IMR-90 (cell line): ENCODE data around the gene TRPC4. TPM values are rescaled to one million over a fixed set of nuclear protein-coding genes. Genes with fewer than 3 reads are reported as not detected.

ENCODE experiments used
- ATAC-seq: fragments of 200-7000 bp; cut with Tn5 transposase; 2 replicates; pipeline ENCODE4 v1.9.1; 2020; ENCODE audit warnings: low read depth, mild to moderate bottlenecking, moderate library complexity
- BruUV-seq: library from RNA; stranded (reverse); fragments of 400-500 nt; replicated peaks from 2 replicates; lab custom pipeline; 2021; lab: Mats Ljungman, UMichigan
- CTCF ChIA-PET: fragments of 300-600 bp; formaldehyde crosslinking; extraction: SDS; loops from one replicate; lab custom pipeline; 2021; ENCODE audit warnings: antibody characterized with exemption; lab: Yijun Ruan, JAX
- POLR2A ChIA-PET: fragments of 300-600 bp; sonication (Branson Sonifier 250); formaldehyde crosslinking; loops from one replicate; lab custom pipeline; 2022; ENCODE audit warnings: antibody characterized with exemption; ENCODE audit not compliant: unreplicated experiment; lab: Charles Lee
- DNase-seq: peaks from one replicate; pipeline ENCODE4 v3.0.0; 2013
- H2AFZ ChIP-seq: replicated peaks from 2 replicates; pipeline ENCODE3; 2013; ENCODE audit warnings: low read length, mild to moderate bottlenecking; ENCODE audit not compliant: poor library complexity
- H2AK5ac ChIP-seq: 2 replicates; pipeline ENCODE4 v1.6.1; 2013; ENCODE audit warnings: low read depth, low read length, inconsistent platforms
- H2AK9ac ChIP-seq: replicated peaks from 2 replicates; pipeline ENCODE3; 2013; ENCODE audit warnings: mild to moderate bottlenecking, low read depth, low read length, moderate library complexity; ENCODE audit not compliant: poor library complexity
- H2BK120ac ChIP-seq: 2 replicates; pipeline ENCODE4 v1.6.1; 2013; ENCODE audit warnings: low read depth, low read length, inconsistent platforms
- H2BK15ac ChIP-seq: 3 replicates; pipeline ENCODE4 v1.6.1; 2013; ENCODE audit warnings: low read depth, low read length, inconsistent platforms
- H2BK20ac ChIP-seq: 2 replicates; pipeline ENCODE4 v1.6.1; 2013; ENCODE audit warnings: low read depth, mild to moderate bottlenecking, inconsistent platforms, low read length, moderate library complexity
- H2BK5ac ChIP-seq: 2 replicates; pipeline ENCODE4 v1.6.1; 2013; ENCODE audit warnings: mild to moderate bottlenecking, low read depth, low read length, inconsistent platforms; ENCODE audit not compliant: poor library complexity, severe bottlenecking
- H3K14ac ChIP-seq: replicated peaks from 2 replicates; pipeline ENCODE4 v1.6.1; 2013; ENCODE audit warnings: low read depth, low read length, inconsistent platforms
- H3K18ac ChIP-seq: 2 replicates; pipeline ENCODE4 v1.6.1; 2013; ENCODE audit warnings: low read depth, low read length, control low read depth
- H3K23ac ChIP-seq: 2 replicates; pipeline ENCODE4 v1.6.1; 2013; ENCODE audit warnings: low read depth, low read length, inconsistent platforms
- H3K27ac ChIP-seq: 2 replicates; pipeline ENCODE4 v1.5.1; 2013; ENCODE audit warnings: mild to moderate bottlenecking, control low read depth, low read length; ENCODE audit not compliant: insufficient read depth
- H3K27me3 ChIP-seq: 2 replicates; pipeline ENCODE4 v1.6.1; 2013; ENCODE audit warnings: low read length; ENCODE audit not compliant: control insufficient read depth, insufficient read depth
- H3K36me3 ChIP-seq: 2 replicates; pipeline ENCODE4 v1.6.1; 2013; ENCODE audit warnings: low read length, mixed read lengths; ENCODE audit not compliant: control insufficient read depth, insufficient read depth
- H3K4ac ChIP-seq: 2 replicates; pipeline ENCODE4 v1.6.1; 2013; ENCODE audit warnings: low read depth, low read length, inconsistent platforms
- H3K4me1 ChIP-seq: 2 replicates; pipeline ENCODE4 v1.6.1; 2013; ENCODE audit warnings: low read length, mixed read lengths; ENCODE audit not compliant: control insufficient read depth, insufficient read depth
- H3K4me2 ChIP-seq: 2 replicates; pipeline ENCODE4 v1.6.1; 2013; ENCODE audit warnings: low read depth, mild to moderate bottlenecking, control low read depth, low read length, moderate library complexity
- H3K4me3 ChIP-seq: 2 replicates; pipeline ENCODE4 v1.5.1; 2013; ENCODE audit warnings: low read depth, mild to moderate bottlenecking, control low read depth, low read length, moderate library complexity; ENCODE audit not compliant: insufficient read depth
- H3K56ac ChIP-seq: 2 replicates; pipeline ENCODE4 v1.6.1; 2013; ENCODE audit warnings: low read length, inconsistent platforms; ENCODE audit not compliant: insufficient read depth; ENCODE audit errors: extremely low read depth
- H3K79me1 ChIP-seq, 2 experiments: 2 replicates each; pipeline ENCODE4 v1.6.1; 2013; ENCODE audit warnings: low read length in 2 of 2, inconsistent platforms in 1 of 2, low read depth in 1 of 2
- H3K9ac ChIP-seq: 2 replicates; pipeline ENCODE4 v1.6.1; 2013; ENCODE audit warnings: low read depth, low read length, control low read depth
- H3K9me1 ChIP-seq: 2 replicates; pipeline ENCODE4 v1.6.1; 2013; ENCODE audit warnings: low read length, inconsistent platforms; ENCODE audit not compliant: insufficient read depth
- H3K9me3 ChIP-seq: 2 replicates; pipeline ENCODE4 v1.6.1; 2013; ENCODE audit warnings: low read length; ENCODE audit not compliant: control insufficient read depth, insufficient read depth
- H4K20me1 ChIP-seq: 2 replicates; pipeline ENCODE4 v1.6.1; 2013; ENCODE audit warnings: low read length, inconsistent platforms; ENCODE audit not compliant: insufficient read depth
- H4K5ac ChIP-seq: 2 replicates; pipeline ENCODE4 v1.6.1; 2013; ENCODE audit warnings: mild to moderate bottlenecking, low read depth, low read length, control low read depth
- H4K8ac ChIP-seq, 2 experiments: 2 replicates each; pipeline ENCODE4 v1.6.1; 2013; ENCODE audit warnings: low read depth in 2 of 2, low read length in 2 of 2, control low read depth in 1 of 2, inconsistent platforms in 1 of 2
- H4K91ac ChIP-seq: 2 replicates; pipeline ENCODE4 v1.6.1; 2013; ENCODE audit warnings: low read depth, low read length, inconsistent platforms; ENCODE audit not compliant: insufficient read depth
- BHLHE40 ChIP-seq: fragments of 150-350 bp; IDR thresholded peaks from 2 replicates; pipeline ENCODE4 v1.6.1; 2016; ENCODE audit warnings: mild to moderate bottlenecking, low read depth, low read length
- CEBPB ChIP-seq: IDR thresholded peaks from 2 replicates; pipeline ENCODE4 v1.6.1; 2012; ENCODE audit warnings: low read depth, low read length, improper control_type of control experiment
- CHD1 ChIP-seq: IDR thresholded peaks from 2 replicates; pipeline ENCODE4 v1.6.1; 2012; ENCODE audit warnings: low read depth, low read length, improper control_type of control experiment
- MAFK ChIP-seq: IDR thresholded peaks from 2 replicates; pipeline ENCODE4 v1.6.1; 2012; ENCODE audit warnings: low read depth, low read length, improper control_type of control experiment
- MXI1 ChIP-seq: IDR thresholded peaks from 2 replicates; pipeline ENCODE4 v1.6.1; 2012; ENCODE audit warnings: low read depth, mild to moderate bottlenecking, low read length, moderate library complexity, borderline replicate concordance
- NFE2L2 ChIP-seq: fragments of 150-350 bp; IDR thresholded peaks from 2 replicates; pipeline ENCODE4 v1.6.1; 2016; ENCODE audit warnings: low read depth, mild to moderate bottlenecking, low read length
- POLR2A ChIP-seq: IDR thresholded peaks from 2 replicates; pipeline ENCODE4 v1.6.1; 2012; ENCODE audit warnings: mild to moderate bottlenecking, low read depth, low read length
- RAD21 ChIP-seq: IDR thresholded peaks from 2 replicates; pipeline ENCODE4 v1.6.1; 2012; ENCODE audit warnings: low read length, improper control_type of control experiment
- RCOR1 ChIP-seq: IDR thresholded peaks from 2 replicates; pipeline ENCODE4 v1.6.1; 2012; ENCODE audit warnings: mild to moderate bottlenecking, low read length, improper control_type of control experiment; ENCODE audit not compliant: insufficient replicate concordance
- RFX5 ChIP-seq: IDR thresholded peaks from 2 replicates; pipeline ENCODE4 v1.8.0; 2012; ENCODE audit warnings: low read depth, mild to moderate bottlenecking, low read length, moderate library complexity
- SMC3 ChIP-seq: fragments of 150-350 bp; IDR thresholded peaks from 2 replicates; pipeline ENCODE4 v1.6.1; 2016; ENCODE audit warnings: low read depth, mild to moderate bottlenecking, antibody characterized with exemption, low read length, moderate library complexity
- WGBS, 2 experiments: methylation state at CpG; one replicate each; pipeline versions ENCODE4 v1.1.5 to v1.1.7; 2013; ENCODE audit warnings: missing lambda C conversion rate in 2 of 2; ENCODE audit not compliant: insufficient read length in 1 of 2; ENCODE audit errors: extremely low coverage in 2 of 2; 5-methylcytosine and 5-hydroxymethylcytosine counted together
- dilution Hi-C: fragments of 300-500 bp; cut with HindIII; formaldehyde crosslinking; loops from one replicate; pipeline ENCODE4 v1.14.3; 2018; ENCODE audit warnings: low sequenced_read_pairs; ENCODE audit not compliant: unreplicated experiment
- in situ Hi-C: fragments of 300-500 bp; cut with MboI; formaldehyde crosslinking; loops from 3 replicates; pipeline ENCODE4 v1.14.3; 2019; ENCODE audit warnings: low sequenced_read_pairs, inconsistent platforms, mixed read lengths
- intact Hi-C: fragments of 100-400 bp; cut with micrococcal nuclease; formaldehyde crosslinking; loops from 2 replicates; pipeline ENCODE4 v1.10.0; 2022
- polyA plus RNA-seq, 3 experiments: library from polyadenylated mRNA; depleted of rRNA; stranded (reverse); fragments of >200 nt; gene quantifications; 2 replicates each; pipeline ENCODE4 v1.2.3, GENCODE V29; 2012; ENCODE audit warnings: low replicate concordance in 1 of 3
- total RNA-seq: library from RNA; depleted of rRNA; stranded (reverse); fragments of >200 nt; gene quantifications from 2 replicates; pipeline ENCODE4 v1.2.3, GENCODE V29; 2012
- TF ChIP-seq, protein P1 (sequence below): fragments of 150-350 bp; IDR thresholded peaks from 2 replicates; pipeline ENCODE4 v1.6.1; 2017; ENCODE audit warnings: mild to moderate bottlenecking, antibody characterized with exemption, low read length, low read depth
- TF ChIP-seq, protein P2 (sequence below): fragments of 150-350 bp; IDR thresholded peaks from 2 replicates; pipeline ENCODE4 v1.6.1; 2016; ENCODE audit warnings: low read depth, mild to moderate bottlenecking, low read length, moderate library complexity, borderline replicate concordance
- TF ChIP-seq, protein P3 (sequence below): conservative IDR thresholded peaks from 2 replicates; pipeline ENCODE4 v1.5.1; 2012; ENCODE audit warnings: mild to moderate bottlenecking, low read depth, low read length, improper control_type of control experiment

The TRPC4 gene
- total and polyA plus RNA-seq, 2 of the 4 experiments (the other 2 are of a cell fraction), result 1.9 to 5.2 TPM

DNA sequence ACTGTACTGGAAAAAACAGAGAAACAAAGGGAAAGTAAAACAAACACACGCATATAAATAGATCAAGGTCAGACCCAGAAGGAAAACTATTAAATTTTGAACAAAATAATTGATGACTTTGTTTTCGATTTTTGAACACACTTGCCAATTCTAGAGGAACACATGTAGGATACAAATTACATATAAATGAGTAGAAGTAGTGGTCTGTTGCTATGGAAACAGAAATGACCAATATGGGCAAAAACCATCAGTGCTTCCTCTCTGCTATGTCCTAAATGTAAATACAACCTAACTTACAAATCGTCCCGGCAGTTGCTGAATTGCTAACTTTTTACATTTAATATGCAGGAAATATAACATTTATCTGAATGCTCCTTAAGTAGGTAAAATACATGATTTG is 205.8 kb downstream of the TRPC4 start:
- Histone ChIP-seq H3K4me3 (no peak overlapping the region), H4K5ac (no peak overlapping the region), H3K27me3 (no peaks in the 10 kb centered on the region), H2BK120ac (no peak overlapping the region), H3K36me3 (no peaks in the 10 kb centered on the region; the same call in 1 of the 2 replicates), H3K79me1 (no peaks in the 10 kb centered on the region), H2AK9ac (no peak overlapping the region), H3K4me2 (no peak overlapping the region), H2AK5ac (no peak overlapping the region), H3K4ac (no peak overlapping the region), H4K20me1 (no peaks in the 10 kb centered on the region), H2BK5ac (no peak overlapping the region), H3K9me1 (no peaks in the 10 kb centered on the region), H3K27ac (no peak overlapping the region), H4K8ac (no peak overlapping the region), H3K18ac (no peak overlapping the region), H3K9me3 (no peaks in the 10 kb centered on the region), H3K14ac (no peak overlapping the region), H3K56ac (no peak overlapping the region), H3K9ac (no peak overlapping the region), H2AFZ (no peak overlapping the region), H2BK15ac (no peak overlapping the region), H3K4me1 (peaks cover 7% of the 10 kb centered on the region; the same call in 1 of the 2 replicates), H4K91ac (no peak overlapping the region), H3K23ac (no peak overlapping the region), H2BK20ac (no peak overlapping the region)
- POLR2A ChIA-PET, result no interaction called here
- DNase-seq, result no peak
- ATAC-seq, result no peak
- CTCF ChIA-PET, result no interaction called here
- dilution Hi-C loops (no loop called here), intact Hi-C loops (no loop called here), in situ Hi-C loops (no loop called here)
- BruUV-seq, result no TSS peak
- TF ChIP-seq SMC3 (no peak), RAD21 (no peak), POLR2A (no peak), RCOR1 (no peak), BHLHE40 (no peak), MAFK (no peak), CEBPB (no peak), CHD1 (no peak), NFE2L2 (no peak), RFX5 (no peak), MXI1 (no peak)
- TF ChIP-seq, protein P1, sequence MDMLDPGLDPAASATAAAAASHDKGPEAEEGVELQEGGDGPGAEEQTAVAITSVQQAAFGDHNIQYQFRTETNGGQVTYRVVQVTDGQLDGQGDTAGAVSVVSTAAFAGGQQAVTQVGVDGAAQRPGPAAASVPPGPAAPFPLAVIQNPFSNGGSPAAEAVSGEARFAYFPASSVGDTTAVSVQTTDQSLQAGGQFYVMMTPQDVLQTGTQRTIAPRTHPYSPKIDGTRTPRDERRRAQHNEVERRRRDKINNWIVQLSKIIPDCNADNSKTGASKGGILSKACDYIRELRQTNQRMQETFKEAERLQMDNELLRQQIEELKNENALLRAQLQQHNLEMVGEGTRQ, result no peak
- TF ChIP-seq, protein P2, sequence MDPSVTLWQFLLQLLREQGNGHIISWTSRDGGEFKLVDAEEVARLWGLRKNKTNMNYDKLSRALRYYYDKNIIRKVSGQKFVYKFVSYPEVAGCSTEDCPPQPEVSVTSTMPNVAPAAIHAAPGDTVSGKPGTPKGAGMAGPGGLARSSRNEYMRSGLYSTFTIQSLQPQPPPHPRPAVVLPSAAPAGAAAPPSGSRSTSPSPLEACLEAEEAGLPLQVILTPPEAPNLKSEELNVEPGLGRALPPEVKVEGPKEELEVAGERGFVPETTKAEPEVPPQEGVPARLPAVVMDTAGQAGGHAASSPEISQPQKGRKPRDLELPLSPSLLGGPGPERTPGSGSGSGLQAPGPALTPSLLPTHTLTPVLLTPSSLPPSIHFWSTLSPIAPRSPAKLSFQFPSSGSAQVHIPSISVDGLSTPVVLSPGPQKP, result no peak
- TF ChIP-seq, protein P3, sequence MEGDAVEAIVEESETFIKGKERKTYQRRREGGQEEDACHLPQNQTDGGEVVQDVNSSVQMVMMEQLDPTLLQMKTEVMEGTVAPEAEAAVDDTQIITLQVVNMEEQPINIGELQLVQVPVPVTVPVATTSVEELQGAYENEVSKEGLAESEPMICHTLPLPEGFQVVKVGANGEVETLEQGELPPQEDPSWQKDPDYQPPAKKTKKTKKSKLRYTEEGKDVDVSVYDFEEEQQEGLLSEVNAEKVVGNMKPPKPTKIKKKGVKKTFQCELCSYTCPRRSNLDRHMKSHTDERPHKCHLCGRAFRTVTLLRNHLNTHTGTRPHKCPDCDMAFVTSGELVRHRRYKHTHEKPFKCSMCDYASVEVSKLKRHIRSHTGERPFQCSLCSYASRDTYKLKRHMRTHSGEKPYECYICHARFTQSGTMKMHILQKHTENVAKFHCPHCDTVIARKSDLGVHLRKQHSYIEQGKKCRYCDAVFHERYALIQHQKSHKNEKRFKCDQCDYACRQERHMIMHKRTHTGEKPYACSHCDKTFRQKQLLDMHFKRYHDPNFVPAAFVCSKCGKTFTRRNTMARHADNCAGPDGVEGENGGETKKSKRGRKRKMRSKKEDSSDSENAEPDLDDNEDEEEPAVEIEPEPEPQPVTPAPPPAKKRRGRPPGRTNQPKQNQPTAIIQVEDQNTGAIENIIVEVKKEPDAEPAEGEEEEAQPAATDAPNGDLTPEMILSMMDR, result no peak
- WGBS, 2 experiments, result no CpG with 5 or more reads among the region's 4 CpGs
